Adrenal gland (tissue), 12 donors: Measurements from ENCODE around the gene CAPN11. TPM values are rescaled to one million over a fixed set of nuclear protein-coding genes. Genes with fewer than 3 reads are reported as not detected.

ENCODE experiments used
- DNase-seq, 7 donors: peaks; one replicate each; pipeline ENCODE4 v3.0.0-alpha.2; 2019 to 2020
- H3K27ac ChIP-seq, 5 donors: fragments of 200-600 bp; sonication (generic) in 4 of 5; 1 replicate in 3 of 5; 2 replicates in 2 of 5; pipeline versions ENCODE4 v1.5.1 to v1.8.0; 2016 to 2020; ENCODE audit warnings: mild to moderate bottlenecking in 1 of 5
- H3K27me3 ChIP-seq: fragments of 200-600 bp; 2 replicates; pipeline ENCODE4 v1.8.0; 2021
- H3K36me3 ChIP-seq, 2 donors: fragments of 200-600 bp; replicated peaks in 1 of 2; 1 replicate in 1 of 2; 2 replicates in 1 of 2; pipeline versions ENCODE4 v1.5.1 to v1.8.0; 2018 to 2022
- H3K4me1 ChIP-seq, 2 donors: fragments of 200-600 bp; replicated peaks in 1 of 2; 1 replicate in 1 of 2; 2 replicates in 1 of 2; pipeline versions ENCODE4 v1.5.1 to v1.8.0; 2018 to 2021
- H3K4me3 ChIP-seq, 4 donors: fragments of 200-600 bp; sonication (generic) in 3 of 4; one replicate each; pipeline ENCODE4 v1.5.1; 2016 to 2018
- H3K9me3 ChIP-seq, 3 donors: fragments of 200-600 bp; sonication (generic) in 1 of 3; replicated peaks in 1 of 3; 1 replicate in 2 of 3; 2 replicates in 1 of 3; pipeline versions ENCODE4 v1.5.1 to v1.8.0; 2016 to 2021
- CTCF ChIP-seq, 6 experiments: fragments of 450-650 bp in 4 of 6; fragments of 200-600 bp in 2 of 6; sonication (generic) in 1 of 6; IDR thresholded peaks; 1 replicate in 5 of 6; 2 replicates in 1 of 6; pipeline versions ENCODE4 v1.5.1 to v1.8.0; 2016 to 2021; ENCODE audit warnings: antibody characterized with exemption in 6 of 6, mild to moderate bottlenecking in 2 of 6, moderate library complexity in 1 of 6
- POLR2A ChIP-seq, 2 donors: fragments of 450-650 bp; IDR thresholded peaks; one replicate each; pipeline ENCODE4 v1.6.1; 2017; ENCODE audit warnings: antibody characterized with exemption in 2 of 2, mild to moderate bottlenecking in 2 of 2, moderate library complexity in 1 of 2
- WGBS, 4 donors: extraction: QIAGEN DNeasy Blood & Tissue Kit in 2 of 4; methylation state at CpG; one replicate each; pipeline versions ENCODE4 v1.1.5 to v1.1.7; 2013 to 2017; 5-methylcytosine and 5-hydroxymethylcytosine counted together
- intact Hi-C, 2 donors: fragments of 100-400 bp; cut with DNase I; formaldehyde crosslinking; loops; one replicate each; pipeline versions ENCODE4 v1.14.1 to v1.15.0; 2022 to 2023
- polyA plus RNA-seq, 3 donors: library from polyadenylated mRNA; stranded (reverse); fragments of 200-250 nt in 2 of 3; fragments of 350-450 nt in 1 of 3; fragmentation: Illumina TruSeq in 1 of 3; extraction: RNeasy Lipid Tissue Mini Kit (QIAGEN cat#74804) in 1 of 3; gene quantifications; one replicate each; pipeline ENCODE4 v1.2.3, GENCODE V29; 2013 to 2014
- total RNA-seq, 9 donors: library from RNA; depleted of rRNA in 4 of 9; stranded (reverse); fragments of >200 nt in 4 of 9; fragments of 120-200 nt in 1 of 9; fragmentation: NEBNext Ultra II Directional in 1 of 9; extraction: Animal tissue kit (Norgen Biotek cat#: 25700) in 1 of 9; gene quantifications; one replicate each; pipeline versions ENCODE4 v1.1.0 to v1.2.4, GENCODE V29; 2013 to 2023
- donor health status: healthy with polysubstance abuse.
- donor health status: Bipolar disorder and iron deficiency.
- donor health status: DM: yes; HTN: yes; CAD: no.
- donor health status: DM: no; HTN: no; CAD: no.
- donor health status: DM: no; HTN: no; CAD: no.
- donor health status: DM: yes; HTN: yes; CAD: no.

CAPN11 gene
- total and polyA plus RNA-seq, 12 donors, result 0.14 to 2.4 (median 0.98) TPM; not detected in 2

GRCh38 chr6:44149369-44150012 is 9.1 kb upstream of the CAPN11 start:
- H3K27ac ChIP-seq, result no peak overlapping the region
- intact Hi-C loops, result loop anchor here (2.0 to 10.0 kb wide), 2 partner anchors 53 to 185 kb away; no protein-coding TSS in a partner anchor
- no peak overlapping the region for H3K4me3 ChIP-seq
- H3K27me3 ChIP-seq, result no peaks in the 10 kb centered on the region
- H3K36me3 ChIP-seq, result peaks cover 0 to 27% of the 10 kb centered on the region in 2 donors
- no peaks in the 10 kb centered on the region for H3K9me3 ChIP-seq
- WGBS, 4 donors, result 90 to 96% (median 91%) methylated on average over 5 to 7 of the region's 7 CpGs
- no peaks in the 10 kb centered on the region for H3K4me1 ChIP-seq
- TF ChIP-seq CTCF (IDR thresholded peaks at IDR 0.05) (no peak), POLR2A (IDR thresholded peaks at IDR 0.05) (no peak)
- no peak for DNase-seq

- Histone ChIP-seq H3K27ac (no peak overlapping the region), H3K36me3 (peaks cover 0 to 27% of the 10 kb centered on the region in 2 donors), H3K9me3 (no peaks in the 10 kb centered on the region), H3K4me3 (no peak overlapping the region), H3K27me3 (no peaks in the 10 kb centered on the region), H3K4me1 (no peaks in the 10 kb centered on the region)
- TF ChIP-seq POLR2A (IDR thresholded peaks at IDR 0.05) (no peak), CTCF (IDR thresholded peaks at IDR 0.05) (no peak)
- no peak for DNase-seq
- intact Hi-C loops, result loop anchor here (2.0 to 10.0 kb wide), 2 partner anchors 54 to 184 kb away; no protein-coding TSS in a partner anchor
- WGBS, 4 donors, result 74 to 86% (median 82%) methylated on average over 3 of the region's 3 CpGs
These were observed 8.2 kb upstream of the CAPN11 start for GRCh38 chr6:44150317-44150917.

- H3K27ac ChIP-seq, result no peak overlapping the region
- H3K36me3 ChIP-seq, result peaks cover 0 to 27% of the 10 kb centered on the region in 2 donors
- TF ChIP-seq POLR2A (IDR thresholded peaks at IDR 0.05) (no peak), CTCF (IDR thresholded peaks at IDR 0.05) (peak; percentile 94 to 100 (median 99))
- intact Hi-C loops, result loop anchor here (2.0 to 10.0 kb wide), 3 partner anchors 53 to 183 kb away; no protein-coding TSS in a partner anchor
- no peak overlapping the region for H3K4me3 ChIP-seq
- H3K27me3 ChIP-seq, result no peaks in the 10 kb centered on the region
- H3K4me1 ChIP-seq, result no peaks in the 10 kb centered on the region
- DNase-seq, result peak; percentile 71 to 90 (median 82)
- H3K9me3 ChIP-seq, result no peaks in the 10 kb centered on the region
- WGBS, 4 donors, result 21 to 82% (median 23%) methylated on average over 6 to 31 of the region's 31 CpGs
These were observed 7.1 kb upstream of the CAPN11 start for GRCh38 chr6:44151348-44152108.

- WGBS, 4 donors, result 48 to 73% (median 59%) methylated on average over 5 to 8 of the region's 8 CpGs
- no peaks in the 10 kb centered on the region for H3K4me1 ChIP-seq
- TF ChIP-seq POLR2A (IDR thresholded peaks at IDR 0.05) (no peak), CTCF (IDR thresholded peaks at IDR 0.05) (peak in 1 of 6 experiments; percentile 44)
- DNase-seq, result no peak
- H3K4me3 ChIP-seq, result no peak overlapping the region
- peaks cover 0 to 23% of the 10 kb centered on the region in 2 donors for H3K36me3 ChIP-seq
- no peaks in the 10 kb centered on the region for H3K27me3 ChIP-seq
- H3K27ac ChIP-seq, result no peak overlapping the region
- no peaks in the 10 kb centered on the region for H3K9me3 ChIP-seq
- intact Hi-C loops, result loop anchor here in 1 of 2 donors (2.0 to 10.0 kb wide), 2 partner anchors 53 to 183 kb away; no protein-coding TSS in a partner anchor
These were observed 6.5 kb upstream of the CAPN11 start for GRCh38 chr6:44152109-44152461.
